ENCODE data around the gene NAGS. TPM values are rescaled to one million over a fixed set of nuclear protein-coding genes. Genes with fewer than 3 reads are reported as not detected.

Gene NAGS
- total RNA-seq, 2 donors from 2014 or later, result 2.1 TPM; not detected in 1

DNA sequence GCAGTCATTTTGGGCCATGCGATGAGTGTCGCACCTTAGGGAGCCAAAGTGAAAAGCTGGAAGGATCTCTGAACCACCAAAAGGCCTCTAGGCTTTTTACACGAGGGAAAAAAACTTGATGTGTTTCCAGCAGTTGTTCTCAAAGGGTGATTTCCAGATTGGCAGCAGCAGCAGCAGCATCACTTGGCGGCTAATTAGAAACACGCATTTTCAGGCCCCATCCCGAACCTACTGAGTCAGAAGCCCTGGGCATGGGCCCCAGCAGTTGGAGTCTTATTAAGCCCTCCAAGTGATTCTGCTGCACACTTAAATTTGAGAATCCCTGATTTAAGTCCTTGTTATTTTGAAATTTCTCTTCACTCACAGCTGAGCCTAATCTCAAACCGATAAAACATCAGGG, 25.4 kb upstream of the NAGS start:
- ATAC-seq (no peak), DNase-seq (no peak)
- 77 to 78% methylated on average over 7 of the region's 7 CpGs for WGBS, 2 donors
- Histone ChIP-seq H3K4me3 (no peak overlapping the region), H3K9me3 (no peaks in the 10 kb centered on the region), H3K4me1 (peaks cover 10% of the 10 kb centered on the region), H3K27me3 (peaks cover 0 to 6% of the 10 kb centered on the region in 2 donors), H3K27ac (no peak overlapping the region), H3K36me3 (replicated peaks in 1 of 2; ENCODE audit: insufficient read depth in 1 of 2, low read depth in 2 of 2) (no peaks in the 10 kb centered on the region)
- TF ChIP-seq, protein P1, sequence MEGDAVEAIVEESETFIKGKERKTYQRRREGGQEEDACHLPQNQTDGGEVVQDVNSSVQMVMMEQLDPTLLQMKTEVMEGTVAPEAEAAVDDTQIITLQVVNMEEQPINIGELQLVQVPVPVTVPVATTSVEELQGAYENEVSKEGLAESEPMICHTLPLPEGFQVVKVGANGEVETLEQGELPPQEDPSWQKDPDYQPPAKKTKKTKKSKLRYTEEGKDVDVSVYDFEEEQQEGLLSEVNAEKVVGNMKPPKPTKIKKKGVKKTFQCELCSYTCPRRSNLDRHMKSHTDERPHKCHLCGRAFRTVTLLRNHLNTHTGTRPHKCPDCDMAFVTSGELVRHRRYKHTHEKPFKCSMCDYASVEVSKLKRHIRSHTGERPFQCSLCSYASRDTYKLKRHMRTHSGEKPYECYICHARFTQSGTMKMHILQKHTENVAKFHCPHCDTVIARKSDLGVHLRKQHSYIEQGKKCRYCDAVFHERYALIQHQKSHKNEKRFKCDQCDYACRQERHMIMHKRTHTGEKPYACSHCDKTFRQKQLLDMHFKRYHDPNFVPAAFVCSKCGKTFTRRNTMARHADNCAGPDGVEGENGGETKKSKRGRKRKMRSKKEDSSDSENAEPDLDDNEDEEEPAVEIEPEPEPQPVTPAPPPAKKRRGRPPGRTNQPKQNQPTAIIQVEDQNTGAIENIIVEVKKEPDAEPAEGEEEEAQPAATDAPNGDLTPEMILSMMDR (IDR thresholded peaks at IDR 0.05), result no peak
- no peak for TF ChIP-seq POLR2A (IDR thresholded peaks at IDR 0.05)
- intact Hi-C loops (cut with DNase I), result no loop called here

DNA sequence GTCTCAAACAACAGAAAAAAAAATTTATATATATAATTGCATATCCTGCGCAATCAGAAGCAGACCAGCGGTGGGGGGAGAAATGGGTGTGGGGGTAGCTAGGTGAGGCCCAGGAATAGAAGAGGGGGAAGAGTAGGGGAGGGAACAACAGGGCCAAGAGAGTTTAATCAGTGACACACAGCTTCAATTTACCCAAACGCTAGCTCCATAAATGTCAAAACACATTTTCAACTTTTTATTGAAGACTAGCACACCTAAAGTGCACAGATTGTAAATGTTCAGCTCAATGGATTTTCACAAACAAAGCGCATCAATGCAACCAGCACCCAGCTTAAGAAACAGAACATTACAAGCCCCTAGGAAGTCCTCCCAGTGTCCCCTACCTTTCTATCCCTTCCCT, 24.8 kb upstream of the NAGS start:
- TF ChIP-seq POLR2A (IDR thresholded peaks at IDR 0.05), result no peak
- TF ChIP-seq, protein P1 (IDR thresholded peaks at IDR 0.05), result no peak
- H3K4me3 ChIP-seq, result no peak overlapping the region
- DNase-seq, result no peak
- WGBS, 2 donors, result 77% methylated on average over 4 of the region's 4 CpGs
- no peaks in the 10 kb centered on the region for H3K36me3 ChIP-seq (replicated peaks in 1 of 2; ENCODE audit: insufficient read depth in 1 of 2, low read depth in 2 of 2)
- H3K4me1 ChIP-seq, result peaks cover 14% of the 10 kb centered on the region
- no peaks in the 10 kb centered on the region for H3K9me3 ChIP-seq
- H3K27me3 ChIP-seq, result peaks cover 0 to 6% of the 10 kb centered on the region in 2 donors
- intact Hi-C loops (cut with DNase I), result no loop called here
- no peak overlapping the region for H3K27ac ChIP-seq
- no peak for ATAC-seq

DNA sequence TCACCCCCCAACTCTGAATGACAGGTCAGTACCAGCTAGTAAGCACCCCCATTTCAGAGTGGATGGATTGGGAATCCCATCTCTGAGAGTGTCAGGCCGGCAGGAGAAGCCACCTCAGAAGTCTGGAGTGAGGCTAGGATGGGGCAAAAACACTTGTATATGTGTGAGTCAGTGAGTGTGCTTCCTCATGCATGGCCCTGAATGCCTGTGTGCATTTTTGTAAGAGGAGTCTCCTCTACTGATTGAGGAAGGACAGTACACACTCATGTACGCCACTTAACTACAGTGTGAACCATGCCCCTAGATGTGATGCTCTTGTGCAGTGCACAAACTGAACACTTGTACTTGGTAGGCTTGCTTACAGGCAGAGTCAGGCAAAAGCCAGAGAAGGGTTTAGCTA, 22.3 kb upstream of the NAGS start:
- no peaks in the 10 kb centered on the region for H3K36me3 ChIP-seq (replicated peaks in 1 of 2; ENCODE audit: insufficient read depth in 1 of 2, low read depth in 2 of 2)
- 79% methylated on average over 2 of the region's 2 CpGs for WGBS, 2 donors
- no peak for TF ChIP-seq POLR2A (IDR thresholded peaks at IDR 0.05)
- TF ChIP-seq, protein P1 (IDR thresholded peaks at IDR 0.05), result no peak
- no peak for ATAC-seq
- DNase-seq, result no peak
- H3K27me3 ChIP-seq, result peaks cover 0 to 6% of the 10 kb centered on the region in 2 donors
- H3K4me3 ChIP-seq, result no peak overlapping the region
- intact Hi-C loops (cut with DNase I), result no loop called here
- no peak overlapping the region for H3K27ac ChIP-seq
- H3K9me3 ChIP-seq, result no peaks in the 10 kb centered on the region
- H3K4me1 ChIP-seq, result peaks cover 14% of the 10 kb centered on the region

DNA sequence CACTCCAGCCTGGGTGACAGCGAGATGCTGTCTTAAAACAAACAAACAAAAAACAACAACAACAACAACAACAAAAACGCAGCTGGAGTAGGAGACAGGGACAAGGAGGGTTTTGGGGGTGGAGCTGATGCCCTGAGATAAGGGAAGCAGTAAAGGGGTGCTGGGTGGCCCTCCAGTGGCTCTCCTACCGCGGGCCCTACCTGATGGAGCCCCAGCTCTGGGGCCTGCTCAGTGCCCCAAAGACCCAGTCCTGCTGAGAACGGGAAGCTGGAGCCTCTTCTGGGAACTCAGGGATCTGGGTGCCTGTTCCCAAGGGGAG, 21.3 kb upstream of the NAGS start:
- ATAC-seq, result no peak
- WGBS, 2 donors, result 15 to 25% methylated on average over 5 of the region's 5 CpGs
- H3K4me3 ChIP-seq, result no peak overlapping the region

More for the DNA sequence above, 21.3 kb upstream of the NAGS start:
- intact Hi-C loops (cut with DNase I), result no loop called here
- H3K4me1 ChIP-seq, result peaks cover 14% of the 10 kb centered on the region
- DNase-seq, result no peak
- no peaks in the 10 kb centered on the region for H3K9me3 ChIP-seq
- no peak for TF ChIP-seq POLR2A (IDR thresholded peaks at IDR 0.05)
- TF ChIP-seq, protein P1 (IDR thresholded peaks at IDR 0.05), result no peak
- H3K27me3 ChIP-seq, result peaks cover 0 to 6% of the 10 kb centered on the region in 2 donors
- H3K36me3 ChIP-seq (replicated peaks in 1 of 2; ENCODE audit: insufficient read depth in 1 of 2, low read depth in 2 of 2), result no peaks in the 10 kb centered on the region
- H3K27ac ChIP-seq, result no peak overlapping the region

Measured in body of pancreas (tissue), 4 donors.